Left hindlimb (tissue), 1 donor: ENCODE data around the gene OAF.

ENCODE experiments used
- DNase-seq: peaks from one replicate; pipeline ENCODE4 v3.0.0-alpha.2; 2018

OAF gene

GRCh38 chr11:120224361-120224760, 13.5 kb downstream of the OAF start:
- no peak for DNase-seq

GRCh38 chr11:120224972-120225909, 14.4 kb downstream of the OAF start:
- DNase-seq: peak; percentile 54

GRCh38 chr11:120226242-120226641, 15.4 kb downstream of the OAF start:
- no peak for DNase-seq

GRCh38 chr11:120226714-120227113, 15.9 kb downstream of the OAF start:
- DNase-seq: no peak

- no peak for DNase-seq
These were observed 16.5 kb downstream of the OAF start for GRCh38 chr11:120227228-120227852.

GRCh38 chr11:120228794-120229384, 18.1 kb downstream of the OAF start:
- DNase-seq: no peak

- no peak for DNase-seq
These were observed 18.9 kb downstream of the OAF start for GRCh38 chr11:120229451-120230424.

GRCh38 chr11:120230433-120231071, 19.7 kb downstream of the OAF start:
- no peak for DNase-seq

GRCh38 chr11:120231963-120232362, 21.1 kb downstream of the OAF start:
- DNase-seq: no peak

- DNase-seq: no peak
These were observed 22.5 kb downstream of the OAF start for GRCh38 chr11:120233207-120233803.

GRCh38 chr11:120235024-120235628, 24.3 kb downstream of the OAF start:
- DNase-seq: peak; percentile 67

- no peak for DNase-seq
These were observed 25.6 kb downstream of the OAF start for GRCh38 chr11:120236169-120237107.

- no peak for DNase-seq
These were observed 28.3 kb downstream of the OAF start for GRCh38 chr11:120238968-120239620.

GRCh38 chr11:120239713-120240640, 29.1 kb downstream of the OAF start, which contains the start of gene POU2F3:
POU2F3 (plus strand) TSS chr11:120240140; CDS start chr11:120240344, 204 bp downstream.
- DNase-seq: no peak

GRCh38 chr11:120240866-120241265, 30.0 kb downstream of the OAF start:
- no peak for DNase-seq

- DNase-seq: no peak
These were observed 30.4 kb downstream of the OAF start for GRCh38 chr11:120241277-120241676.

GRCh38 chr11:120243221-120243620, 32.4 kb downstream of the OAF start:
- DNase-seq: no peak
